Fibroblast of lung (primary cell): Measurements from ENCODE around the gene G6PD.

Experiments used
- EZH2 ChIP-seq: IDR thresholded peaks from 2 replicates; pipeline ENCODE4 v1.5.1; 2012; ENCODE audit warnings: low read length, control low read depth, mild to moderate bottlenecking; ENCODE audit errors: missing control alignments
- TF ChIP-seq, protein P1 (sequence below), 2 donors: IDR thresholded peaks in 1 of 2; conservative IDR thresholded peaks in 1 of 2; 1 replicate in 1 of 2; 2 replicates in 1 of 2; pipeline ENCODE4 v1.5.1; 2011 to 2012; ENCODE audit warnings: low read length in 2 of 2, control low read depth in 1 of 2, inconsistent platforms in 1 of 2, low read depth in 1 of 2, mild to moderate bottlenecking in 1 of 2

DNA sequence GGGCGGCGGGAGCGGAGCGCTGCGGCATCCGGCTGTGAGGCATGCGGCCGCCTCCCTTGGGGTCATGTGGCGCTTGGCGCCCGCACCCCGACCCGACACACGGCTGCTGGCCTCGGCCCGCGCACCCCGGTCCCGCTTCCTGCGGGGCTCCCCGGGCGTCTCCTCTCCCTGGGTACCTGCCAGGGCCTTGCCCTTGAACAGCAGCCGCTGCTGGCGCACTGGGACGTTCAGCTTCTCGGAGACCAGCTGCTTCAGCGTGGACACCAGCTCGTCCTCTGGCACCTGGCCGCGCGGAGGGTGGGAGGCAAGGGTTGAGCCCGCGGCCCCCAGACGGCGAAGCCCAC, 60.6 kb downstream of the G6PD start:
- TF ChIP-seq, protein P1, sequence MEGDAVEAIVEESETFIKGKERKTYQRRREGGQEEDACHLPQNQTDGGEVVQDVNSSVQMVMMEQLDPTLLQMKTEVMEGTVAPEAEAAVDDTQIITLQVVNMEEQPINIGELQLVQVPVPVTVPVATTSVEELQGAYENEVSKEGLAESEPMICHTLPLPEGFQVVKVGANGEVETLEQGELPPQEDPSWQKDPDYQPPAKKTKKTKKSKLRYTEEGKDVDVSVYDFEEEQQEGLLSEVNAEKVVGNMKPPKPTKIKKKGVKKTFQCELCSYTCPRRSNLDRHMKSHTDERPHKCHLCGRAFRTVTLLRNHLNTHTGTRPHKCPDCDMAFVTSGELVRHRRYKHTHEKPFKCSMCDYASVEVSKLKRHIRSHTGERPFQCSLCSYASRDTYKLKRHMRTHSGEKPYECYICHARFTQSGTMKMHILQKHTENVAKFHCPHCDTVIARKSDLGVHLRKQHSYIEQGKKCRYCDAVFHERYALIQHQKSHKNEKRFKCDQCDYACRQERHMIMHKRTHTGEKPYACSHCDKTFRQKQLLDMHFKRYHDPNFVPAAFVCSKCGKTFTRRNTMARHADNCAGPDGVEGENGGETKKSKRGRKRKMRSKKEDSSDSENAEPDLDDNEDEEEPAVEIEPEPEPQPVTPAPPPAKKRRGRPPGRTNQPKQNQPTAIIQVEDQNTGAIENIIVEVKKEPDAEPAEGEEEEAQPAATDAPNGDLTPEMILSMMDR (conservative IDR thresholded peaks at IDR 0.05 in 1 of 2, IDR thresholded peaks at IDR 0.05 in 1 of 2; ENCODE audit: low read depth in 1 of 2, low read length in 2 of 2) = no peak
- no peak for TF ChIP-seq EZH2
